MCF 10A (cell line): Measurements from ENCODE around the gene NXPE1. TPM values are rescaled to one million over a fixed set of nuclear protein-coding genes. Genes with fewer than 3 reads are reported as not detected.

Experiments
- BruUV-seq: library from RNA; stranded (reverse); fragments of 400-500 nt; replicated peaks from 2 replicates; lab custom pipeline; 2021; lab: Mats Ljungman, UMichigan
- CTCF ChIA-PET: fragments of 300-600 bp; sonication (Branson Sonifier 250); formaldehyde crosslinking; extraction: SDS; loops from one replicate; lab custom pipeline; 2021; ENCODE audit warnings: antibody characterized with exemption, inconsistent platforms; lab: Yijun Ruan, JAX
- POLR2A ChIA-PET: fragments of 300-600, 350-650 bp; sonication (Branson Sonifier 250); formaldehyde crosslinking; extraction: SDS; loops from one replicate; lab custom pipeline; 2020; ENCODE audit warnings: antibody characterized with exemption, inconsistent platforms; lab: Yijun Ruan, JAX
- DNase-seq: peaks from one replicate; pipeline ENCODE4 v3.0.0-alpha.2; 2018; ENCODE audit not compliant: unreplicated experiment
- H3K27ac Mint-ChIP-seq: one replicate; pipeline ENCODE4 v1.8.0; 2022; ENCODE audit warnings: mild to moderate bottlenecking, low read depth, mixed read lengths; ENCODE audit not compliant: unreplicated experiment
- H3K27me3 Mint-ChIP-seq: one replicate; pipeline ENCODE4 v1.8.0; 2022; ENCODE audit warnings: mixed read lengths; ENCODE audit not compliant: insufficient read depth, unreplicated experiment
- H3K36me3 Mint-ChIP-seq: one replicate; pipeline ENCODE4 v1.8.0; 2022; ENCODE audit warnings: mild to moderate bottlenecking, moderate library complexity, mixed read lengths; ENCODE audit not compliant: insufficient read depth, unreplicated experiment
- H3K4me1 Mint-ChIP-seq: one replicate; pipeline ENCODE4 v1.8.0; 2022; ENCODE audit warnings: mixed read lengths; ENCODE audit not compliant: insufficient read depth, unreplicated experiment
- H3K4me3 Mint-ChIP-seq: one replicate; pipeline ENCODE4 v1.8.0; 2022; ENCODE audit warnings: mild to moderate bottlenecking, moderate library complexity, mixed read lengths; ENCODE audit not compliant: unreplicated experiment
- H3K9me3 Mint-ChIP-seq: one replicate; pipeline ENCODE4 v1.8.0; 2022; ENCODE audit warnings: mixed read lengths; ENCODE audit not compliant: unreplicated experiment
- CTCF ChIP-seq: fragments of 200-600 bp; IDR thresholded peaks from one replicate; pipeline ENCODE4 v1.8.0; 2022; ENCODE audit warnings: antibody characterized with exemption, mild to moderate bottlenecking; ENCODE audit not compliant: unreplicated experiment
- intact Hi-C: fragments of 100-400 bp; cut with micrococcal nuclease; formaldehyde crosslinking; loops from 2 replicates; pipeline ENCODE4 v1.14.1; 2022
- total RNA-seq: library from RNA; stranded (reverse); gene quantifications from 2 replicates; pipeline ENCODE4 v1.2.3, GENCODE V29; 2022

NXPE1 gene
- total RNA-seq, 1 experiment from 2014 or later, result not detected

GRCh38 chr11:114598461-114598860 is 38.8 kb upstream of the NXPE1 start:
- CTCF ChIA-PET, result no interaction called here
- Mint-ChIP-seq H3K4me1 (no peaks in the 10 kb centered on the region), H3K9me3 (no peaks in the 10 kb centered on the region), H3K36me3 (no peaks in the 10 kb centered on the region), H3K27me3 (peaks cover 19% of the 10 kb centered on the region), H3K27ac (no peak overlapping the region), H3K4me3 (no peak overlapping the region)
- BruUV-seq, result no TSS peak
- intact Hi-C loops, result no loop called here
- no peak for TF ChIP-seq CTCF
- POLR2A ChIA-PET, result no interaction called here
- no peak for DNase-seq

- no peak for TF ChIP-seq CTCF
- intact Hi-C loops, result no loop called here
- DNase-seq, result no peak
- H3K9me3 Mint-ChIP-seq, result no peaks in the 10 kb centered on the region
- ChIA-PET CTCF (no interaction called here), POLR2A (no interaction called here)
- H3K27me3 Mint-ChIP-seq, result peaks cover 19% of the 10 kb centered on the region
- no peaks in the 10 kb centered on the region for H3K36me3 Mint-ChIP-seq
- H3K4me1 Mint-ChIP-seq, result no peaks in the 10 kb centered on the region
- no TSS peak for BruUV-seq
- no peak overlapping the region for H3K27ac Mint-ChIP-seq
- no peak overlapping the region for H3K4me3 Mint-ChIP-seq
Measured at GRCh38 chr11:114596175-114596919, 36.7 kb upstream of the NXPE1 start.

- H3K4me3 Mint-ChIP-seq, result no peak within 1 kb of the TSS
Measured at GRCh38 chr11:114595571-114595970, 35.9 kb upstream of the NXPE1 start, which contains the start of gene NXPE4. Gene NXPE4 (minus strand): TSS chr11:114595786. CDS start chr11:114594759, 1,027 bp downstream.

GRCh38 chr11:114594703-114595102 is 35.0 kb upstream of the NXPE1 start:
- Mint-ChIP-seq H3K27me3 (peaks cover 19% of the 10 kb centered on the region), H3K4me1 (no peaks in the 10 kb centered on the region), H3K4me3 (no peak overlapping the region), H3K36me3 (no peaks in the 10 kb centered on the region), H3K9me3 (no peaks in the 10 kb centered on the region), H3K27ac (no peak overlapping the region)
- DNase-seq, result no peak
- ChIA-PET CTCF (no interaction called here), POLR2A (no interaction called here)
- intact Hi-C loops, result no loop called here
- TF ChIP-seq CTCF, result no peak
- BruUV-seq, result no TSS peak

More at GRCh38 chr11:114595571-114595970, 35.9 kb upstream of the NXPE1 start, which contains the start of gene NXPE4:
- POLR2A ChIA-PET, result no interaction called here
- no peaks in the 10 kb centered on the region for H3K36me3 Mint-ChIP-seq
- no peaks in the 10 kb centered on the region for H3K9me3 Mint-ChIP-seq
- no peaks in the 10 kb centered on the region for H3K4me1 Mint-ChIP-seq
- H3K27ac Mint-ChIP-seq, result no peak within 1 kb of the TSS
- no peak for TF ChIP-seq CTCF
- DNase-seq, result no peak
- H3K27me3 Mint-ChIP-seq, result peaks cover 19% of the 10 kb centered on the region
- intact Hi-C loops, result no loop called here
- no TSS peak for BruUV-seq
- CTCF ChIA-PET, result interaction anchor here (0.7 kb wide), 1 partner anchor 165 kb away, joined by 3 read pairs; no protein-coding TSS in a partner anchor
